Gastroesophageal sphincter (tissue), 3 donors: ENCODE data around the gene EPB41L3.

ENCODE experiments used
- POLR2A ChIP-seq, 2 donors: fragments of 450-650 bp; IDR thresholded peaks; one replicate each; pipeline ENCODE4 v1.6.1; 2017; ENCODE audit warnings: antibody characterized with exemption in 2 of 2, mild to moderate bottlenecking in 2 of 2, moderate library complexity in 1 of 2
- POLR2AphosphoS5 ChIP-seq: sonication (generic); formaldehyde crosslinking; IDR thresholded peaks from one replicate; pipeline ENCODE4 v1.6.1; 2017; ENCODE audit warnings: antibody characterized with exemption
- TF ChIP-seq, protein P1 (sequence below), 4 experiments: fragments of 200-600 bp in 2 of 4; fragments of 450-650 bp in 2 of 4; sonication (generic) in 1 of 4; IDR thresholded peaks; one replicate each; pipeline ENCODE4 v1.5.1; 2017 to 2019; ENCODE audit warnings: antibody characterized with exemption in 4 of 4, mild to moderate bottlenecking in 2 of 4, moderate library complexity in 2 of 4

DNA sequence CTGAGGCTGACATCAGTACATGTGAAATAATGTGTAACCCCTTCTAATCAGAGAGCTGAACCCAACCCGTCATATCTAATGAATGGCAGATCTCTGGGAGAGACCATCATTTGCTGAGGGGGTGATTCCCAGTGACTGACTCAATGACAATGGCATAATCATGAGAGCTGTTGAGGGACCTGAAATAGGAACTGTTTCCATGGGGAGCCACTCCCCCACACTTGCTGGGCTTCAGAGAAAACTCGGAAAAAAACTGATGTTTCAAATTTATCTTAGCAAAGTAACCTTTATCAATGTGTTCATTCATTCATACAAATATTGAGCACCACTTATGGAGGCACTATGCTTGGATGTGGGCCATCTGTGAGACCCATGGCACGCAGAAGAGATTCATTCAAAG lies 154.9 kb downstream of the EPB41L3 start:
- TF ChIP-seq POLR2AphosphoS5 (no peak), POLR2A (IDR thresholded peaks at IDR 0.05) (no peak)
- TF ChIP-seq, protein P1, sequence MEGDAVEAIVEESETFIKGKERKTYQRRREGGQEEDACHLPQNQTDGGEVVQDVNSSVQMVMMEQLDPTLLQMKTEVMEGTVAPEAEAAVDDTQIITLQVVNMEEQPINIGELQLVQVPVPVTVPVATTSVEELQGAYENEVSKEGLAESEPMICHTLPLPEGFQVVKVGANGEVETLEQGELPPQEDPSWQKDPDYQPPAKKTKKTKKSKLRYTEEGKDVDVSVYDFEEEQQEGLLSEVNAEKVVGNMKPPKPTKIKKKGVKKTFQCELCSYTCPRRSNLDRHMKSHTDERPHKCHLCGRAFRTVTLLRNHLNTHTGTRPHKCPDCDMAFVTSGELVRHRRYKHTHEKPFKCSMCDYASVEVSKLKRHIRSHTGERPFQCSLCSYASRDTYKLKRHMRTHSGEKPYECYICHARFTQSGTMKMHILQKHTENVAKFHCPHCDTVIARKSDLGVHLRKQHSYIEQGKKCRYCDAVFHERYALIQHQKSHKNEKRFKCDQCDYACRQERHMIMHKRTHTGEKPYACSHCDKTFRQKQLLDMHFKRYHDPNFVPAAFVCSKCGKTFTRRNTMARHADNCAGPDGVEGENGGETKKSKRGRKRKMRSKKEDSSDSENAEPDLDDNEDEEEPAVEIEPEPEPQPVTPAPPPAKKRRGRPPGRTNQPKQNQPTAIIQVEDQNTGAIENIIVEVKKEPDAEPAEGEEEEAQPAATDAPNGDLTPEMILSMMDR (IDR thresholded peaks at IDR 0.05), result no peak
